ENCODE measurements around the gene LARP4B. TPM values are rescaled to one million over a fixed set of nuclear protein-coding genes. Genes with fewer than 3 reads are reported as not detected.

The LARP4B gene
- total RNA-seq, 1 experiment from 2014 or later = 122 TPM

- TF ChIP-seq ZFX (IDR thresholded peaks at IDR 0.05) = no peak
These were observed 157.8 kb downstream of the LARP4B start (continued) for GRCh38 chr10:773562-774161.

DNA sequence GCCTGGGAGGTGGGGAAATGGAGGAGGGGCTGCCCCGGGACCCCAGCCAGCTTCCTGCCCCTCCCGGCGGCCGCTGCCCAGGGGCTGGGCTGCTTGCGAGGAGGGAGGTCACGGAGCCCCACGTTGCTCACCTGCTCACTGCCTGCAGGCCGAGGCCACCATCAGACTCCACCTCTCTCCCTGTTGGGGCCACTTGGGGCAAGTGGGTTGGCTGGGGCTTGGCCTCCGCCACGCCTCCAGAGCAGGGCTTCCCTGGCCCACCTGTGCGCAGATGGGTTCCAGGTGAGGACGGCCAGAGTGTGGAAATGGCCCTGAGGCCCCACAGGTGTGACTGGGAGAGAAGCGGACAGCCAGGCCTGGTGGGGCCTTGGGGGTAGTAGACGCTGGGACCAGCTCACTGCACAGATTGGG, 159.3 kb downstream of the LARP4B start:
- intact Hi-C loops (cut with micrococcal nuclease) = no loop called here
- ChIA-PET POLR2A (no interaction called here), CTCF (no interaction called here)

GRCh38 chr10:771647-772046, 159.9 kb downstream of the LARP4B start:
- Histone ChIP-seq H4K20me1 (ENCODE audit: insufficient read depth) (no peaks in the 10 kb centered on the region), H3K36me3 (ENCODE audit: control insufficient read depth in 1 of 2, insufficient read depth in 2 of 2, low read length in 2 of 2) (no peaks in the 10 kb centered on the region), H3K79me2 (ENCODE audit: insufficient read depth, low read length) (no peaks in the 10 kb centered on the region), H2AFZ (ENCODE audit: low read depth, low read length, poor library complexity, severe bottlenecking) (no peak overlapping the region), H3K4me3 (replicated peaks in 1 of 2; ENCODE audit: low read depth in 1 of 2, low read length in 2 of 2) (no peak overlapping the region), H3K4me1 (ENCODE audit: control insufficient read depth in 1 of 2, insufficient read depth in 2 of 2, low read length in 2 of 2) (peaks cover 5 to 10% of the 10 kb centered on the region in 2 experiments; a peak in 3 of 4 replicates), H3K9ac (ENCODE audit: low read length) (no peak overlapping the region), H3K4me2 (ENCODE audit: low read length) (no peak overlapping the region), H3K9me2 (ENCODE audit: insufficient read depth) (no peaks in the 10 kb centered on the region), H3K27me3 (ENCODE audit: insufficient read depth, low read length) (no peaks in the 10 kb centered on the region), H3K9me3 (ENCODE audit: control insufficient read depth in 1 of 2, insufficient read depth in 1 of 2, low read depth in 1 of 2, low read length in 2 of 2) (peaks cover 3 to 4% of the 10 kb centered on the region in 2 experiments; a peak in 1 of 4 replicates), H3K27ac (ENCODE audit: low read depth, low read length) (no peak overlapping the region)
- ATAC-seq (no peak), DNase-seq (ENCODE audit: low read depth, low spot score) (no peak)
- POLR2A ChIA-PET = no interaction called here
- no TSS peak for BruUV-seq (replicated peaks)
- intact Hi-C loops (cut with micrococcal nuclease) = no loop called here
- CTCF ChIA-PET = no interaction called here
- RAD21 ChIA-PET (ENCODE audit: low non-redundant PET in 1 of 2, low total read pairs in 2 of 2, uncharacterized antibody in 2 of 2, unreplicated experiment in 2 of 2) = no interaction called here
- no peak for TF ChIP-seq ZFX (IDR thresholded peaks at IDR 0.05)
- no peak for TF ChIP-seq ZNF274 (IDR thresholded peaks at IDR 0.05; ENCODE audit: low read depth, low read length)
- TF ChIP-seq, protein P1, sequence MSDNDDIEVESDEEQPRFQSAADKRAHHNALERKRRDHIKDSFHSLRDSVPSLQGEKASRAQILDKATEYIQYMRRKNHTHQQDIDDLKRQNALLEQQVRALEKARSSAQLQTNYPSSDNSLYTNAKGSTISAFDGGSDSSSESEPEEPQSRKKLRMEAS (IDR thresholded peaks at IDR 0.05) = no peak
- TF ChIP-seq ATF3 (IDR thresholded peaks at IDR 0.05) = no peak
- no peak for TF ChIP-seq SRF (IDR thresholded peaks at IDR 0.05; ENCODE audit: low read depth)
- TF ChIP-seq EZH2 (IDR thresholded peaks at IDR 0.05) = no peak
- TF ChIP-seq, protein P2, sequence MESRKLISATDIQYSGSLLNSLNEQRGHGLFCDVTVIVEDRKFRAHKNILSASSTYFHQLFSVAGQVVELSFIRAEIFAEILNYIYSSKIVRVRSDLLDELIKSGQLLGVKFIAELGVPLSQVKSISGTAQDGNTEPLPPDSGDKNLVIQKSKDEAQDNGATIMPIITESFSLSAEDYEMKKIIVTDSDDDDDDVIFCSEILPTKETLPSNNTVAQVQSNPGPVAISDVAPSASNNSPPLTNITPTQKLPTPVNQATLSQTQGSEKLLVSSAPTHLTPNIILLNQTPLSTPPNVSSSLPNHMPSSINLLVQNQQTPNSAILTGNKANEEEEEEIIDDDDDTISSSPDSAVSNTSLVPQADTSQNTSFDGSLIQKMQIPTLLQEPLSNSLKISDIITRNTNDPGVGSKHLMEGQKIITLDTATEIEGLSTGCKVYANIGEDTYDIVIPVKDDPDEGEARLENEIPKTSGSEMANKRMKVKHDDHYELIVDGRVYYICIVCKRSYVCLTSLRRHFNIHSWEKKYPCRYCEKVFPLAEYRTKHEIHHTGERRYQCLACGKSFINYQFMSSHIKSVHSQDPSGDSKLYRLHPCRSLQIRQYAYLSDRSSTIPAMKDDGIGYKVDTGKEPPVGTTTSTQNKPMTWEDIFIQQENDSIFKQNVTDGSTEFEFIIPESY (IDR thresholded peaks at IDR 0.05; ENCODE audit: extremely low read depth, insufficient replicate concordance, low read length) = no peak
- no peak for TF ChIP-seq POLR2A (IDR thresholded peaks at IDR 0.05; ENCODE audit: borderline replicate concordance, extremely low read depth, insufficient read depth, insufficient read length)
- TF ChIP-seq ELF1 (IDR thresholded peaks at IDR 0.05; ENCODE audit: borderline replicate concordance, low read depth) = no peak
- TF ChIP-seq POLR2AphosphoS5 (IDR thresholded peaks at IDR 0.05; ENCODE audit: low read depth, low read length) = no peak
- TF ChIP-seq RAD21 (IDR thresholded peaks at IDR 0.05; ENCODE audit: low read depth) = no peak
- no peak for TF ChIP-seq YY1 (IDR thresholded peaks at IDR 0.05; ENCODE audit: extremely low read depth, insufficient replicate concordance, low read depth, low read length)
- TF ChIP-seq CEBPB (IDR thresholded peaks at IDR 0.05; ENCODE audit: low read depth) = no peak
- no peak for TF ChIP-seq SIN3A (IDR thresholded peaks at IDR 0.05; ENCODE audit: low read depth)
- TF ChIP-seq FOSL1 (IDR thresholded peaks at IDR 0.05; ENCODE audit: low read depth) = no peak

More for the DNA sequence above, 159.3 kb downstream of the LARP4B start:
- Histone ChIP-seq H3K27me3 (ENCODE audit: insufficient read depth, low read length) (no peaks in the 10 kb centered on the region), H3K79me2 (ENCODE audit: insufficient read depth, low read length) (no peaks in the 10 kb centered on the region), H4K20me1 (ENCODE audit: insufficient read depth) (no peaks in the 10 kb centered on the region), H3K4me1 (ENCODE audit: control insufficient read depth in 1 of 2, insufficient read depth in 2 of 2, low read length in 2 of 2) (peaks cover 5 to 10% of the 10 kb centered on the region in 2 experiments; a peak in 3 of 4 replicates), H3K9me3 (ENCODE audit: control insufficient read depth in 1 of 2, insufficient read depth in 1 of 2, low read depth in 1 of 2, low read length in 2 of 2) (peaks cover 1 to 3% of the 10 kb centered on the region in 2 experiments; a peak in 1 of 4 replicates), H3K4me2 (ENCODE audit: low read length) (no peak overlapping the region), H3K4me3 (replicated peaks in 1 of 2; ENCODE audit: low read depth in 1 of 2, low read length in 2 of 2) (no peak overlapping the region), H3K27ac (ENCODE audit: low read depth, low read length) (no peak overlapping the region), H3K9me2 (ENCODE audit: insufficient read depth) (no peaks in the 10 kb centered on the region), H3K9ac (ENCODE audit: low read length) (no peak overlapping the region), H3K36me3 (ENCODE audit: control insufficient read depth in 1 of 2, insufficient read depth in 2 of 2, low read length in 2 of 2) (no peaks in the 10 kb centered on the region), H2AFZ (ENCODE audit: low read depth, low read length, poor library complexity, severe bottlenecking) (no peak overlapping the region)
- DNase-seq (ENCODE audit: low read depth, low spot score) (no peak), ATAC-seq (no peak)
- BruUV-seq (replicated peaks) = no TSS peak
- RAD21 ChIA-PET (ENCODE audit: low non-redundant PET in 1 of 2, low total read pairs in 2 of 2, uncharacterized antibody in 2 of 2, unreplicated experiment in 2 of 2) = no interaction called here
- TF ChIP-seq TCF7L2 (IDR thresholded peaks at IDR 0.05; ENCODE audit: borderline replicate concordance, extremely low read depth, insufficient read depth, insufficient read length) = no peak
- no peak for TF ChIP-seq EGR1 (IDR thresholded peaks at IDR 0.05; ENCODE audit: low read depth)
- TF ChIP-seq, protein P1 (IDR thresholded peaks at IDR 0.05) = no peak
- no peak for TF ChIP-seq FOSL1 (IDR thresholded peaks at IDR 0.05; ENCODE audit: low read depth)

Measured in HCT116 (cell line).